HEK293 (cell line): Measurements from ENCODE around the gene PIGL.

Experiments used
- BCL11B ChIP-seq: fragments of 450-650 bp; formaldehyde crosslinking; IDR thresholded peaks from 2 replicates; pipeline ENCODE4 v1.5.1; 2016; ENCODE audit warnings: low read depth, missing biosample characterization, missing genetic modification characterization
- HOXA7 ChIP-seq: sonication (generic); formaldehyde crosslinking; IDR thresholded peaks from 2 replicates; pipeline ENCODE4 v1.8.1; 2022; ENCODE audit warnings: missing genetic modification reagents, borderline replicate concordance
- HOXD13 ChIP-seq: sonication (generic); formaldehyde crosslinking; IDR thresholded peaks from 2 replicates; pipeline ENCODE4 v1.8.0; 2022; ENCODE audit warnings: missing genetic modification reagents, borderline replicate concordance
- INSM2 ChIP-seq: fragments of 450-650 bp; formaldehyde crosslinking; IDR thresholded peaks from 2 replicates; pipeline ENCODE4 v1.5.1; 2016; ENCODE audit warnings: missing biosample characterization, missing genetic modification characterization
- KLF1 ChIP-seq: fragments of 450-650 bp; formaldehyde crosslinking; IDR thresholded peaks from 2 replicates; pipeline ENCODE4 v1.5.1; 2016; ENCODE audit warnings: missing biosample characterization, missing genetic modification characterization
- KLF16 ChIP-seq: fragments of 450-650 bp; formaldehyde crosslinking; IDR thresholded peaks from 2 replicates; pipeline ENCODE4 v1.5.1; 2017; ENCODE audit warnings: missing biosample characterization, missing genetic modification characterization
- KLF7 ChIP-seq: fragments of 450-650 bp; formaldehyde crosslinking; IDR thresholded peaks from 2 replicates; pipeline ENCODE4 v1.5.1; 2016; ENCODE audit warnings: missing biosample characterization, missing genetic modification characterization, borderline replicate concordance
- OVOL3 ChIP-seq: fragments of 450-650 bp; formaldehyde crosslinking; IDR thresholded peaks from 2 replicates; pipeline ENCODE4 v1.5.1; 2016; ENCODE audit warnings: missing biosample characterization, missing genetic modification characterization
- SCRT2 ChIP-seq: fragments of 450-650 bp; formaldehyde crosslinking; IDR thresholded peaks from 2 replicates; pipeline ENCODE4 v1.5.1; 2016; ENCODE audit warnings: missing biosample characterization, missing genetic modification characterization
- SP3 ChIP-seq: fragments of 450-650 bp; formaldehyde crosslinking; IDR thresholded peaks from 2 replicates; pipeline ENCODE4 v1.5.1; 2016; ENCODE audit warnings: missing biosample characterization, missing genetic modification characterization
- SP7 ChIP-seq: fragments of 450-650 bp; formaldehyde crosslinking; IDR thresholded peaks from 2 replicates; pipeline ENCODE4 v1.5.1; 2016; ENCODE audit warnings: missing biosample characterization, missing genetic modification characterization
- ZBTB17 ChIP-seq: fragments of 450-650 bp; formaldehyde crosslinking; IDR thresholded peaks from 2 replicates; pipeline ENCODE4 v1.5.1; 2016; ENCODE audit warnings: missing biosample characterization, missing genetic modification characterization
- ZBTB44 ChIP-seq: fragments of 450-650 bp; IDR thresholded peaks from 2 replicates; pipeline ENCODE4 v1.5.1; 2018; ENCODE audit warnings: missing biosample characterization, mild to moderate bottlenecking, missing genetic modification characterization
- ZEB2 ChIP-seq: fragments of 450-650 bp; formaldehyde crosslinking; IDR thresholded peaks from 2 replicates; pipeline ENCODE4 v1.5.1; 2016; ENCODE audit warnings: missing biosample characterization, missing genetic modification characterization
- ZNF175 ChIP-seq: fragments of 450-650 bp; formaldehyde crosslinking; IDR thresholded peaks from 2 replicates; pipeline ENCODE4 v1.5.1; 2016; ENCODE audit warnings: missing biosample characterization, missing genetic modification characterization
- ZNF211 ChIP-seq: fragments of 450-650 bp; formaldehyde crosslinking; IDR thresholded peaks from 2 replicates; pipeline ENCODE4 v1.5.1; 2016; ENCODE audit warnings: low read depth, missing biosample characterization, missing genetic modification characterization
- ZNF239 ChIP-seq: fragments of 450-650 bp; formaldehyde crosslinking; IDR thresholded peaks from 2 replicates; pipeline ENCODE4 v1.5.1; 2016; ENCODE audit warnings: missing biosample characterization, missing genetic modification characterization
- ZNF302 ChIP-seq: fragments of 450-650 bp; formaldehyde crosslinking; IDR thresholded peaks from 2 replicates; pipeline ENCODE4 v1.5.1; 2016; ENCODE audit warnings: missing biosample characterization, missing genetic modification characterization, low read depth
- ZNF350 ChIP-seq: fragments of 450-650 bp; formaldehyde crosslinking; IDR thresholded peaks from 2 replicates; pipeline ENCODE4 v1.5.0; 2017; ENCODE audit warnings: missing biosample characterization, mild to moderate bottlenecking, missing genetic modification characterization
- ZNF366 ChIP-seq: fragments of 450-650 bp; formaldehyde crosslinking; conservative IDR thresholded peaks from 2 replicates; pipeline ENCODE4 v1.5.1; 2016; ENCODE audit warnings: missing biosample characterization, missing genetic modification characterization
- ZNF544 ChIP-seq: fragments of 450-650 bp; formaldehyde crosslinking; IDR thresholded peaks from 2 replicates; pipeline ENCODE4 v1.5.0; 2017; ENCODE audit warnings: missing biosample characterization, missing genetic modification characterization
- ZNF664 ChIP-seq: fragments of 450-650 bp; formaldehyde crosslinking; IDR thresholded peaks from 2 replicates; pipeline ENCODE4 v1.5.1; 2016; ENCODE audit warnings: missing biosample characterization, missing genetic modification characterization
- ZNF701 ChIP-seq: fragments of 450-650 bp; formaldehyde crosslinking; IDR thresholded peaks from 2 replicates; pipeline ENCODE4 v1.5.1; 2016; ENCODE audit warnings: missing biosample characterization, missing genetic modification characterization
- ZNF707 ChIP-seq: fragments of 450-650 bp; formaldehyde crosslinking; IDR thresholded peaks from 2 replicates; pipeline ENCODE4 v1.5.1; 2016; ENCODE audit warnings: missing biosample characterization, missing genetic modification characterization
- ZNF768 ChIP-seq: fragments of 450-650 bp; formaldehyde crosslinking; IDR thresholded peaks from 2 replicates; pipeline ENCODE4 v1.5.1; 2018; ENCODE audit warnings: missing biosample characterization, mild to moderate bottlenecking, missing genetic modification characterization
- ZSCAN4 ChIP-seq: fragments of 450-650 bp; formaldehyde crosslinking; IDR thresholded peaks from 2 replicates; pipeline ENCODE4 v1.5.1; 2017; ENCODE audit warnings: missing biosample characterization, missing genetic modification characterization
- ZXDB ChIP-seq: fragments of 450-650 bp; formaldehyde crosslinking; IDR thresholded peaks from 2 replicates; pipeline ENCODE4 v1.5.1; 2016; ENCODE audit warnings: missing biosample characterization, missing genetic modification characterization
- TF ChIP-seq, protein P1 (sequence below): fragments of 450-650 bp; formaldehyde crosslinking; IDR thresholded peaks from 2 replicates; pipeline ENCODE4 v1.5.1; 2016; ENCODE audit warnings: missing biosample characterization, missing genetic modification characterization
- TF ChIP-seq, protein P2 (sequence below): IDR thresholded peaks from 2 replicates; pipeline ENCODE4 v1.6.1; 2011; ENCODE audit warnings: mild to moderate bottlenecking, low read depth, low read length, borderline replicate concordance
- TF ChIP-seq, protein P3 (sequence below): fragments of 450-650 bp; formaldehyde crosslinking; IDR thresholded peaks from 2 replicates; pipeline ENCODE4 v1.5.1; 2016; ENCODE audit warnings: missing biosample characterization, missing genetic modification characterization
- TF ChIP-seq, protein P4 (sequence below): fragments of 450-650 bp; formaldehyde crosslinking; IDR thresholded peaks from 2 replicates; pipeline ENCODE4 v1.5.1; 2016; ENCODE audit warnings: missing biosample characterization, missing genetic modification characterization

PIGL gene

DNA sequence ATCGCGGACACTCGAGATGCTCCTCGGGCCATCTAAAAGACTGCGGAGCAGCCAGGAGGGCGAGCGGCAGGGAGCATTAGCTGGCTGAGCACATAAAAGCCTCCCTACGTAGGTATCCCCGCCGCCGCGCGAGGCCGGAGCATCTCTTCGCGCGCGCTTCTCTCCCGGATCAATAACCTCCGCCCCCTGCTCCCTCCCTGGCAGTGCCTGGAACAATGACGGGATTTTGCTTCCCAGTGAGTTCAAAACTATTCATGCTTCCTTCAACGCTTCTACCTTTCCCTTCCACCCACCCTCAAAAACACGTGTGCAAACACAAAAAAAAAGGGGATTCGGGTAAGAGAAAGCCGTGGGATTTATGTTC, 135.3 kb downstream of the PIGL start (continued):
- TF ChIP-seq KLF16 (tag by site-specific recombination) = no peak
- TF ChIP-seq ZNF664 (tag by site-specific recombination) = no peak
- TF ChIP-seq HOXD13 = no peak
- TF ChIP-seq ZEB2 = no peak
- TF ChIP-seq ZSCAN4 (tag by site-specific recombination) = no peak
- TF ChIP-seq OVOL3 = no peak
- no peak for TF ChIP-seq SCRT2
- TF ChIP-seq BCL11B (tag by site-specific recombination) = no peak
- TF ChIP-seq ZNF701 (tag by site-specific recombination) = no peak
- no peak for TF ChIP-seq ZNF768
- no peak for TF ChIP-seq HOXA7 (CRISPR knock-in tag)
- no peak for TF ChIP-seq ZNF211 (tag by site-specific recombination)
- peak; percentile 45 for TF ChIP-seq SP7 (tag by site-specific recombination)
- TF ChIP-seq, protein P1, sequence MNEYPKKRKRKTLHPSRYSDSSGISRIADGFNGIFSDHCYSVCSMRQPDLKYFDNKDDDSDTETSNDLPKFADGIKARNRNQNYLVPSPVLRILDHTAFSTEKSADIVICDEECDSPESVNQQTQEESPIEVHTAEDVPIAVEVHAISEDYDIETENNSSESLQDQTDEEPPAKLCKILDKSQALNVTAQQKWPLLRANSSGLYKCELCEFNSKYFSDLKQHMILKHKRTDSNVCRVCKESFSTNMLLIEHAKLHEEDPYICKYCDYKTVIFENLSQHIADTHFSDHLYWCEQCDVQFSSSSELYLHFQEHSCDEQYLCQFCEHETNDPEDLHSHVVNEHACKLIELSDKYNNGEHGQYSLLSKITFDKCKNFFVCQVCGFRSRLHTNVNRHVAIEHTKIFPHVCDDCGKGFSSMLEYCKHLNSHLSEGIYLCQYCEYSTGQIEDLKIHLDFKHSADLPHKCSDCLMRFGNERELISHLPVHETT (tag by site-specific recombination) = no peak
- TF ChIP-seq ZXDB (tag by site-specific recombination) = no peak
- no peak for TF ChIP-seq KLF1 (tag by site-specific recombination)
- TF ChIP-seq, protein P2, sequence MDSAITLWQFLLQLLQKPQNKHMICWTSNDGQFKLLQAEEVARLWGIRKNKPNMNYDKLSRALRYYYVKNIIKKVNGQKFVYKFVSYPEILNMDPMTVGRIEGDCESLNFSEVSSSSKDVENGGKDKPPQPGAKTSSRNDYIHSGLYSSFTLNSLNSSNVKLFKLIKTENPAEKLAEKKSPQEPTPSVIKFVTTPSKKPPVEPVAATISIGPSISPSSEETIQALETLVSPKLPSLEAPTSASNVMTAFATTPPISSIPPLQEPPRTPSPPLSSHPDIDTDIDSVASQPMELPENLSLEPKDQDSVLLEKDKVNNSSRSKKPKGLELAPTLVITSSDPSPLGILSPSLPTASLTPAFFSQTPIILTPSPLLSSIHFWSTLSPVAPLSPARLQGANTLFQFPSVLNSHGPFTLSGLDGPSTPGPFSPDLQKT = no peak
- no peak for TF ChIP-seq ZBTB44 (tag by site-specific recombination)
- TF ChIP-seq, protein P3, sequence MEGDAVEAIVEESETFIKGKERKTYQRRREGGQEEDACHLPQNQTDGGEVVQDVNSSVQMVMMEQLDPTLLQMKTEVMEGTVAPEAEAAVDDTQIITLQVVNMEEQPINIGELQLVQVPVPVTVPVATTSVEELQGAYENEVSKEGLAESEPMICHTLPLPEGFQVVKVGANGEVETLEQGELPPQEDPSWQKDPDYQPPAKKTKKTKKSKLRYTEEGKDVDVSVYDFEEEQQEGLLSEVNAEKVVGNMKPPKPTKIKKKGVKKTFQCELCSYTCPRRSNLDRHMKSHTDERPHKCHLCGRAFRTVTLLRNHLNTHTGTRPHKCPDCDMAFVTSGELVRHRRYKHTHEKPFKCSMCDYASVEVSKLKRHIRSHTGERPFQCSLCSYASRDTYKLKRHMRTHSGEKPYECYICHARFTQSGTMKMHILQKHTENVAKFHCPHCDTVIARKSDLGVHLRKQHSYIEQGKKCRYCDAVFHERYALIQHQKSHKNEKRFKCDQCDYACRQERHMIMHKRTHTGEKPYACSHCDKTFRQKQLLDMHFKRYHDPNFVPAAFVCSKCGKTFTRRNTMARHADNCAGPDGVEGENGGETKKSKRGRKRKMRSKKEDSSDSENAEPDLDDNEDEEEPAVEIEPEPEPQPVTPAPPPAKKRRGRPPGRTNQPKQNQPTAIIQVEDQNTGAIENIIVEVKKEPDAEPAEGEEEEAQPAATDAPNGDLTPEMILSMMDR (tag by site-specific recombination) = no peak
- TF ChIP-seq KLF7 (tag by site-specific recombination) = peak; percentile 66; the same call in 1 of the 2 replicates
- no peak for TF ChIP-seq ZNF707 (tag by site-specific recombination)
- TF ChIP-seq ZNF302 (tag by site-specific recombination) = no peak
- no peak for TF ChIP-seq ZNF175 (tag by site-specific recombination)
- TF ChIP-seq INSM2 (tag by site-specific recombination) = no peak
- TF ChIP-seq ZNF366 = peak; percentile 53
- peak; percentile 41; the same call in 1 of the 2 replicates for TF ChIP-seq SP3 (tag by site-specific recombination)
- no peak for TF ChIP-seq ZNF239 (tag by site-specific recombination)
- TF ChIP-seq, protein P4, sequence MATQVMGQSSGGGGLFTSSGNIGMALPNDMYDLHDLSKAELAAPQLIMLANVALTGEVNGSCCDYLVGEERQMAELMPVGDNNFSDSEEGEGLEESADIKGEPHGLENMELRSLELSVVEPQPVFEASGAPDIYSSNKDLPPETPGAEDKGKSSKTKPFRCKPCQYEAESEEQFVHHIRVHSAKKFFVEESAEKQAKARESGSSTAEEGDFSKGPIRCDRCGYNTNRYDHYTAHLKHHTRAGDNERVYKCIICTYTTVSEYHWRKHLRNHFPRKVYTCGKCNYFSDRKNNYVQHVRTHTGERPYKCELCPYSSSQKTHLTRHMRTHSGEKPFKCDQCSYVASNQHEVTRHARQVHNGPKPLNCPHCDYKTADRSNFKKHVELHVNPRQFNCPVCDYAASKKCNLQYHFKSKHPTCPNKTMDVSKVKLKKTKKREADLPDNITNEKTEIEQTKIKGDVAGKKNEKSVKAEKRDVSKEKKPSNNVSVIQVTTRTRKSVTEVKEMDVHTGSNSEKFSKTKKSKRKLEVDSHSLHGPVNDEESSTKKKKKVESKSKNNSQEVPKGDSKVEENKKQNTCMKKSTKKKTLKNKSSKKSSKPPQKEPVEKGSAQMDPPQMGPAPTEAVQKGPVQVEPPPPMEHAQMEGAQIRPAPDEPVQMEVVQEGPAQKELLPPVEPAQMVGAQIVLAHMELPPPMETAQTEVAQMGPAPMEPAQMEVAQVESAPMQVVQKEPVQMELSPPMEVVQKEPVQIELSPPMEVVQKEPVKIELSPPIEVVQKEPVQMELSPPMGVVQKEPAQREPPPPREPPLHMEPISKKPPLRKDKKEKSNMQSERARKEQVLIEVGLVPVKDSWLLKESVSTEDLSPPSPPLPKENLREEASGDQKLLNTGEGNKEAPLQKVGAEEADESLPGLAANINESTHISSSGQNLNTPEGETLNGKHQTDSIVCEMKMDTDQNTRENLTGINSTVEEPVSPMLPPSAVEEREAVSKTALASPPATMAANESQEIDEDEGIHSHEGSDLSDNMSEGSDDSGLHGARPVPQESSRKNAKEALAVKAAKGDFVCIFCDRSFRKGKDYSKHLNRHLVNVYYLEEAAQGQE (tag by site-specific recombination) = no peak
- no peak for TF ChIP-seq ZNF350 (tag by site-specific recombination)
- TF ChIP-seq ZBTB17 (tag by site-specific recombination) = peak; percentile 51
- no peak for TF ChIP-seq ZNF544
